Daoy (cell line): ENCODE data around the gene TOP3B. TPM values are rescaled to one million over a fixed set of nuclear protein-coding genes. Genes with fewer than 3 reads are reported as not detected.

Experiments used
- DNase-seq: peaks from one replicate; pipeline ENCODE4 v3.0.0-alpha.2; 2015; ENCODE audit warnings: low read depth
- total RNA-seq: library from RNA; depleted of rRNA; stranded (reverse); fragments of >200 nt; shearing (Covaris generic); gene quantifications from 2 replicates; pipeline ENCODE4 v1.2.3, GENCODE V29; 2014

TOP3B gene
- total RNA-seq, 1 experiment from 2014 or later, result 20.6 TPM

GRCh38 chr22:22013559-22014284, 31.1 kb upstream of the TOP3B start:
- no peak for DNase-seq

GRCh38 chr22:22011964-22012363, 29.4 kb upstream of the TOP3B start:
- DNase-seq, result no peak

GRCh38 chr22:22010358-22010757, 27.8 kb upstream of the TOP3B start:
- DNase-seq, result no peak

GRCh38 chr22:22009661-22010060, 27.1 kb upstream of the TOP3B start:
- DNase-seq, result no peak

GRCh38 chr22:22006596-22006990, 24.0 kb upstream of the TOP3B start:
- DNase-seq, result no peak

GRCh38 chr22:22005945-22006595, 23.5 kb upstream of the TOP3B start:
- no peak for DNase-seq

- no peak for DNase-seq
These were observed 20.6 kb upstream of the TOP3B start for GRCh38 chr22:22003233-22003632.

- DNase-seq, result no peak
These were observed 20.0 kb upstream of the TOP3B start for GRCh38 chr22:22002526-22003055.

GRCh38 chr22:22001664-22002525, 19.3 kb upstream of the TOP3B start:
- DNase-seq, result no peak

- DNase-seq, result no peak
These were observed 16.1 kb upstream of the TOP3B start for GRCh38 chr22:21998595-21999247.

GRCh38 chr22:21996175-21996720, 13.7 kb upstream of the TOP3B start:
- no peak for DNase-seq

GRCh38 chr22:21995660-21996059, 13.1 kb upstream of the TOP3B start:
- no peak for DNase-seq

- DNase-seq, result no peak
These were observed 12.4 kb upstream of the TOP3B start for GRCh38 chr22:21994881-21995444.

- DNase-seq, result no peak
These were observed 10.1 kb upstream of the TOP3B start for GRCh38 chr22:21992593-21993237.

GRCh38 chr22:21991774-21992173, 9.2 kb upstream of the TOP3B start:
- DNase-seq, result no peak

- DNase-seq, result no peak
These were observed 8.7 kb upstream of the TOP3B start for GRCh38 chr22:21991304-21991596.

GRCh38 chr22:21990445-21991303, 8.1 kb upstream of the TOP3B start:
- DNase-seq, result no peak

- DNase-seq, result no peak
These were observed 6.5 kb upstream of the TOP3B start for GRCh38 chr22:21989049-21989448.

GRCh38 chr22:21985214-21985613, 2.6 kb upstream of the TOP3B start:
- no peak for DNase-seq

GRCh38 chr22:21984793-21985192, 2.2 kb upstream of the TOP3B start:
- peak; percentile 39 for DNase-seq
